DMS53 (cell line): ENCODE measurements around the gene ZNF236.
"Not testable (repeated sequence)": the region's sequence is repeated elsewhere in the genome, so short reads cannot be mapped to it uniquely, and the experiment has no call there.

Experiments used
- DNase-seq: peaks from one replicate; lab custom pipeline; 2025; lab: John Stamatoyannopoulos, UW

ZNF236 gene

GRCh38 chr18:76822506-76823160 is at the start of gene ZNF236:
Gene ZNF236, plus strand, starts transcription at chr18:76822557. Its CDS starts 51 bp downstream, at chr18:76822608.
- DNase-seq = peak; percentile 97

GRCh38 chr18:76772665-76773064 is 49.7 kb upstream of the ZNF236 start:
- DNase-seq = no peak

DNA sequence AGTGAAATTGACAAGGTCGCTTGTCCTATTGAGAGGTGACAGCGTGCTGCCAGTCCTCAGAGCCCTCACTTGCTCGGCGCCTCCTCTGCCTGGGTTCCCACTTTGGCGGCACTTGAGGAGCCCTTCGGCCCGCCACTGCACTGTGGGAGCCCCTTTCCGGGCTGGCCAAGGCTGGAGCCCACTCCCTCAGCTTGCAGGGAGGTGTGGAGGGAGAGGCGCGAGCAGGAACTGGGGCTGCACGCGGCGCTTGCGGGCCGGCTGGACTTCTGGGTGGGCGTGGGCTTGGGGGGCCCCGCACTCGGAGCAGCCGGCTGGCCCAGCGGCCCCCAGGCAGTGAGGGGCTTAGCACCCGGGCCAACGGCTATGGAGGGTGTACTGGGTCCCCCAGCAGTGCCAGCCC is 45.3 kb upstream of the ZNF236 start:
- DNase-seq = not testable (repeated sequence)

DNA sequence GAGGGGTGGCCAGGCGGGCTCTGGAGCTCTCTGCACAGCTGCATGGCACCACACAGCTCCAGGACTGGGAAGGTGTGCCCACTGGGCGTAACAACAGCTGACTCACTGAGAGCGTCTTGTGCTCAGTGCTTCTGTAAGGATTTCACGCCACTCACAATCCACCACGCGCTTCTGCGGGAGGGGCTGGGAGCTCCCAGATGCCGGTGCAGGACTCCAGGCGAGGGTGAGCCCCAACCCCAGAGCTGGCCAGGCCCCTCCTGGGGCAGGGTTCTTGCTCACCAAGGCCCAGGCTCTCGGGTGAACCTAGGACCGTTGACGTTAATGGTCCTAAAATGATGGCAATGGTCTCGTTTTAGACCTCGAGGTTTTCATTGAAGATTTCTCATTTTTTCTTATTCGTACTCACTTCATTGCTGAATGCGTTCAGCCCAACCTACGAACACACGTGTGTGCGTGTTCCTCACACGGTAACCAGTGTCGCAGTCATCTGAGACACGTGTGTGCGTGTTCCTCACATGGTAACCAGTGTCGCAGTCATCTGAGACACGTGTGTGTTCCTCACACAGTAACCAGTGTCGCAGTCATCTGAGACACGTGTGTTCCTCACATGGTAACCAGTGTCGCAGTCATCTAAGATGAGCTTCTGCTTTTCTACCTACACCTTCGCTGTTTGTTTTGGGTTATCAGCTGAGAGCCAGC is 38.4 kb upstream of the ZNF236 start:
- DNase-seq = peak; percentile 31

DNA sequence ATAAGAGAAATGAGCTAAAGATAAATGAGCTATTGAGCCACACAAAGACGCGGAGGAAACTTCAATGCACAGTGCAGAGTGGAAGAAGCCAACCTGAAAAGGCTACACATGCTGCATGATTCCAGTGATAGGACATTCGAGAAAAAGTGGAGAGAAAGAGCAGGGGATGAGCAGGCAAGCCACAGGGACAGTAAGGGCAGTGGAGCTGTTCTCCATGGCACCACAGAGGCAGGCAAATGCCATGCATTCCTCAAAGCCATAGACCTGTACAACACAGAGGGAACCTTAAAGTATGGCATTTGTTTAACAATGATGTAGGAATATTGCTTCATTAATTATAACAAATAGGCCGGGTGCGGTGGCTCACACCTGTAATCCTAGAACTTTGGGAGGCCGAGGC is 36.5 kb upstream of the ZNF236 start:
- DNase-seq = no peak

GRCh38 chr18:76788571-76789317 is 33.6 kb upstream of the ZNF236 start:
- DNase-seq = no peak

DNA sequence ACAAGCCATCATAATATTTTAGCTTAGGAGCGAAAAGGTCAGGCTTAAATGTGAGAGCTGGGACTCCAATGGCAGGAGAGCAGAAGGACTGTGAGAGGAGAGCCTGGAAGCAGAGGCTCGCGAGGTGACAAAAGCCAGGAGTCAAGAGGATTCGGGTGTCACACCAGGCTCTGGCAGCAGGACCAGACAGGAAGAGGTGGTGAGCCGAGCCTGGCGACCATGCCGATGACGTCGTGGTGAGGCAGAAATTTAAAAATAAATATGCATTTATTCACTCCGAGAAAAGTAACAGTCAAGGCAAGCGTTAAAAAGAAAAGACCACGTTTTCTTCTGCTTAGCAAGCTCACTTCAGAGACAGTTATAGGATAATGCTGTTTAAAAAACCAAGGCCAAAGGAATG is 31.3 kb upstream of the ZNF236 start:
- no peak for DNase-seq

- no peak for DNase-seq
These were observed 30.7 kb upstream of the ZNF236 start for GRCh38 chr18:76791642-76792041.

- DNase-seq = no peak
These were observed 28.0 kb upstream of the ZNF236 start for GRCh38 chr18:76794326-76794725.

- peak; percentile 86 for DNase-seq
These were observed 20.5 kb upstream of the ZNF236 start for GRCh38 chr18:76801567-76802505.

DNA sequence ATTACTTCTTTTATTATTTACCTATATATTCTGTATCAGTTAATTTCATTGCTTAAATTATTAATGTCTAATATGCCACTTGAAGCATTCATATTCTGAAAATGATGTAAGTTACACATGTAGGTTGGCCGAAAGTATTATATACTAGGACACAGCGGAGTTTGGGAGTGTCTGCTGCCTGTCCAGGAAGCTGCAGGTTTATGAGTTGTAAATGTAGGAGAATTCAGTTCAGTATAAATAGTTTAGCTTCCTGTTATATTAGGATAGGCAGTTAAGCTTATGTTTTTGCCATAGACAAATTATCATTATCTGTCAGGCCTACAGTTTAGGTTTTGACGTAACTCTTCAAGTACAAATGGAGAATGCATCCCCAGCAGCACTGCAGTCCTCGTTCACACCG is 18.9 kb upstream of the ZNF236 start:
- DNase-seq = no peak

DNA sequence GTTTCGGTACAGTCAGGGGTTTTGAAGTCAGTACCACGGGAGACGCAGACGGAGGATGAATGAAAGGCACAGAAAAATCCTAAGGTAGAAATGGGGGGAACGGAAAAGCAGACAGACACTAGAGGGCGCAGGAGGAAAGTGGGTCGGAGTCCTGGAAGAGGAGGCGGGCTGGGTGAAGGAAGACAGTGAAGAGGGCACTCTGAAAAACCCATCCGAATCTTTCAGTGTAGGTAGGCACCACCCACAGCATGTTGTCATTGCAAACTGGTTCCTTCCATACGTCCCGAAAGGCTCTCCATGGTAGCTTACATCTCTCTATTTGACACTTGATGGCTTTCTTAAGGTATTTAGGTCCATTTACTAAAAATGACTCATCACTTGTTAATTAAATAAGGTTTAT is 18.5 kb upstream of the ZNF236 start:
- DNase-seq = peak; percentile 94

DNA sequence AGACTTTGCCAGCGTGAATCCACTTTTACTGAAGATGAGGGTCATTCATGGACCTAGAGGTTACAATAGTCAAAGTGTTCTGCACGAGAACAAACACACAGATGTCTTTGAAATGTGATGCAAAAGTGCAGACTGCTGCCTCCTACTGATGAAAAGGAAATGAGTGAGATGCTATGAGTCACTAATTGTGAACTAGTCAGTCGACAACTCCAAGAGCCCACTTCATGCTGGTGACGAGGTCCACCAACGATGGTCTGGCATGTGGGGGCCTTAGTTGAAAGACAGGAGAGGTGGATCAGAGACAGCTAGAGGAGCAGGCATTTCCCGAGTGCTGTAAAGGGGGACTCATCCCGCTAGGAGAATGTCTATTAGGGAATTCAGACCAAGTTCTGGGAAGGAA is 17.1 kb upstream of the ZNF236 start:
- DNase-seq = peak; percentile 43

GRCh38 chr18:76806301-76806700 is 16.1 kb upstream of the ZNF236 start:
- DNase-seq = no peak

- no peak for DNase-seq
These were observed 13.8 kb upstream of the ZNF236 start for GRCh38 chr18:76808561-76808960.

- DNase-seq = not testable (repeated sequence)
These were observed 10.8 kb upstream of the ZNF236 start for GRCh38 chr18:76811530-76811929.

GRCh38 chr18:76814256-76814655 is 8.1 kb upstream of the ZNF236 start:
- no peak for DNase-seq

DNA sequence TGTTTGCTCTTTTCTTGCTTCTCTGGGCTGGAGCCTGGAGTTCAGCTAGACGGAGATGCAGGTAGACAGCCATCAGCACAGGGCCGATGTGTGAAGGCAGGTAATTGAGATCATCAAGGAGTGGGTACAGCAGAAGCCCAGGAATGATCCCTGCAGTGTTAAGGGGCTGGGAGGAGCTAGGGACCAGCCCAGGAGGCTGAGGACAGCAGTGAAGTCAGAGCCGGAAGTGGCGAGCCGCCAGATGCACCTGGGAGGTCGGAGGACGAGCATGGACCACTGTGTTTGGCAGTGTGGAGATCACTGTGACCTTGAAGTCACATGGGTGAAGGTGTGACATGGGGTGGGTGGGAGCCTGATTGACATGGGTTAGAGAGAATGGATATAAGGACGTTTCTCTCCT is 6.2 kb upstream of the ZNF236 start:
- DNase-seq = no peak

DNA sequence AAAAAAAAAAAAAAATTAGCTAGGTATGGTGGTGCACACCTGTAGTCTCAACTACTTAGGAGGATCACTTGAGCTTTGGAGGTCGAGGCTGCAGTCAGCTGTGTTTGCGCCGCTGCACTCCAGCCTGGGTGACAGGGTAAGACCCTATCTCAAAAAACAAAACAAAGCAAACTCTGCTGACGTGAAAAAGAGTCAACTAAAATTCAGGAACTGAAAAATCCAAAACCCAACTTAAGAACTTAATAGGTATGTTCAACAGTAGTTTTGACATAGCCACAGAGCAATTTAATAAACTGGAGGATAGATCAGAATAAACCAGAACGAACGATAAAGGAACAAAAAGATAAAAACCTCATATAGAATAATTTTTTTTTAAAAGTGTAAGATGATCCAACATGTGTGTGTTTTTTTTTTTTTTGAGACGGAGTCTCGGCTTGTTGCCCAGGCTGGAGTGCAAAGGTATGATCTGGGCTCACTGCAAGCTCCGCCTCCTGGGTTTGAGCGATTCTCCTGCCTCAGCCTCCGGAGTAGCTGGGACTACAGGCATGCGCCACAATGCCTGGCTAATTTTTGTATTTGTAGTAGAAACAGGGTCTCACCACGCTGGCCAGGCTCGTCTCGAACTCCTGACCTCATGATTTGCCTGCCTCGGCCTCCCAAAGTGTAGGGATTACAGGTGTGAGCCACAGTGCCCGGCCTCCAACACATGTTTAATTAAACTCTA is 4.3 kb upstream of the ZNF236 start:
- DNase-seq = no peak

DNA sequence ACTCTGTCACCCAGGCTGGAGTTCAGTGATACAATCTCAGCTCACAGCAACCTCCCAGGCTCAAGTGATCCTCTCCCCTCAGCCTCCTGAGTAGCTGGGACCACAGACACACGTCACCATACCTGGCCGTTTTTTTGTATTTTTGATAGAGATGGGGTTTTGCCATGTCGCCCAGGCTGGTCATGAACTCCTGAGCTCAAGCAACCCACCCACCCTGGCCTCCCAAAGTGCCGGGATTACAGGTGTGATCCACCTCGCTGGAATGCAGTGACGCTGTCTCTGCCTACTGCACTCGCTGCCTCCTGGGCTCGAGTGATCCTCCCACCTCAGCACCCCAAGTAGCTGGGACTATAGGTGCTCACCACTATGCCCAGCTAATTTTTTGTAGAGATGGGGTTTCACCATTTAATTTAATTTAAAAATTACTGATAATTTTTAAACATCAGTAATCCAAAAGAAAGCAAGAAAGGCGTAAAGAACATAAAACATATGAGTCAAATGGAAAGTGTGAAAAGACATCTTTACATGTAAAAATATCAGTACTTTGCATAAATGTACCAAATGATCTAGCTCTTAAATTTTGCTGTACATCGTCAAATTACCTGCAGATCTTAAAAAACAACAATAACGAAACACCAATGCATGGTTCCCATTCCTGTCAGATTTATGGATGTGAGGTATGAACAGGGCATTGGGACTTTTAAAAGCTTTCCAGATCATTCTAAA is 2.8 kb upstream of the ZNF236 start:
- no peak for DNase-seq
